Motor neuron (in vitro differentiated cells): Measurements from ENCODE around the gene SLC16A3. TPM values are rescaled to one million over a fixed set of nuclear protein-coding genes. Genes with fewer than 3 reads are reported as not detected.

Source experiments
- ATAC-seq, 8 experiments: fragments of 200-7000 bp; cut with Tn5 transposase; replicated peaks in 6 of 8; 2 replicates each; pipeline ENCODE4 v1.8.0; 2021; ENCODE audit warnings: mild to moderate bottlenecking in 8 of 8, moderate library complexity in 8 of 8
- H3K27ac ChIP-seq, 2 donors: fragments of 250-450 bp; sonication (Bioruptor Pico); 2 replicates each; pipeline ENCODE4 v1.9.0; 2021; ENCODE audit warnings: antibody characterized with exemption in 2 of 2, mild to moderate bottlenecking in 2 of 2, moderate library complexity in 1 of 2
- H3K4me1 ChIP-seq, 2 donors: fragments of 250-450 bp; sonication (Bioruptor Pico); replicated peaks in 1 of 2; 2 replicates each; pipeline ENCODE4 v1.6.1; 2021; ENCODE audit warnings: antibody characterized with exemption in 2 of 2, mild to moderate bottlenecking in 2 of 2, moderate library complexity in 1 of 2
- H3K4me3 ChIP-seq, 5 donors: fragments of 250-450 bp; sonication (Bioruptor Pico); 2 replicates each; pipeline ENCODE4 v1.9.0; 2021; ENCODE audit warnings: antibody characterized with exemption in 5 of 5, mild to moderate bottlenecking in 5 of 5, moderate library complexity in 4 of 5
- WGBS, 10 experiments: fragments of 450-650 bp; shearing (Covaris generic); methylation state at CpG; one replicate each; pipeline ENCODE4 v1.0.0; 2022; 5-methylcytosine and 5-hydroxymethylcytosine counted together
- in situ Hi-C, 9 experiments: fragments of 400-800 bp; cut with MboI; loops; one replicate each; pipeline ENCODE4 v1.15.0; 2021; ENCODE audit warnings: low sequenced_read_pairs in 9 of 9, low pct_unique_long_range_greater_than_20kb in 2 of 9; ENCODE audit not compliant: unreplicated experiment in 9 of 9
- total RNA-seq, 8 experiments: library from RNA; unstranded; fragments of 300-600 nt; gene quantifications; 2 replicates each; pipeline versions ENCODE4 v1.2.3 to v1.2.4, GENCODE V29; 2022

SLC16A3 gene
- total RNA-seq, 8 experiments from 2014 or later, result 7.6 to 117 (median 16.2) TPM

- Histone ChIP-seq H3K4me3 (peak overlapping the region; percentile 48 to 88 (median 50)), H3K4me1 (peaks cover 18 to 45% of the 10 kb centered on the region in 2 donors), H3K27ac (peak overlapping the region; percentile 25 to 80)
- 10 to 100% (median 41%) methylated on average over 1 to 5 of the region's 28 CpGs; no CpG with 5 or more reads in 4 of the 10 experiments for WGBS, 10 experiments
- peak in 5 of 8 experiments; percentile 0 to 3 (median 1) for ATAC-seq
- in situ Hi-C loops, result no loop called here
Measured at GRCh38 chr17:82229698-82230608, 1.1 kb downstream of the SLC16A3 start.

GRCh38 chr17:82230609-82231311 lies 1.9 kb downstream of the SLC16A3 start:
- H3K4me3 ChIP-seq, result peak overlapping the region; percentile 48 to 88 (median 50)
- no CpG with 5 or more reads among the region's 76 CpGs for WGBS, 10 experiments
- peak; percentile 43 to 72 (median 65) for ATAC-seq
- H3K27ac ChIP-seq, result peak overlapping the region; percentile 55 to 87
- in situ Hi-C loops, result no loop called here
- H3K4me1 ChIP-seq, result peaks cover 18 to 38% of the 10 kb centered on the region in 2 donors

- peak overlapping the region; percentile 55 to 87 for H3K27ac ChIP-seq
- peak in 3 of 8 experiments; percentile 3 to 52 (median 20) for ATAC-seq
- peak overlapping the region; percentile 48 to 88 (median 50) for H3K4me3 ChIP-seq
- in situ Hi-C loops, result no loop called here
- H3K4me1 ChIP-seq, result peaks cover 18 to 38% of the 10 kb centered on the region in 2 donors
- no CpG with 5 or more reads among the region's 18 CpGs for WGBS, 10 experiments
Measured at GRCh38 chr17:82231312-82231561, 2.4 kb downstream of the SLC16A3 start.

GRCh38 chr17:82231562-82232321 lies 2.9 kb downstream of the SLC16A3 start:
- Histone ChIP-seq H3K4me3 (peak overlapping the region; percentile 48 to 88 (median 50)), H3K4me1 (peaks cover 18 to 38% of the 10 kb centered on the region in 2 donors), H3K27ac (peak overlapping the region; percentile 55 to 87)
- in situ Hi-C loops, result no loop called here
- ATAC-seq, result peak; percentile 9 to 47 (median 33)
- WGBS, 10 experiments, result 0 to 83% methylated on average over 2 of the region's 42 CpGs; no CpG with 5 or more reads in 8 of the 10 experiments

GRCh38 chr17:82232322-82232820 lies 3.5 kb downstream of the SLC16A3 start:
- in situ Hi-C loops, result no loop called here
- Histone ChIP-seq H3K4me3 (peak overlapping the region in 4 of 5 donors; percentile 48 to 88 (median 67)), H3K4me1 (peaks cover 18 to 36% of the 10 kb centered on the region in 2 donors), H3K27ac (peak overlapping the region; percentile 55 to 87)
- no peak for ATAC-seq
- WGBS, 10 experiments, result 20 to 83% (median 70%) methylated on average over 1 to 6 of the region's 21 CpGs; no CpG with 5 or more reads in 7 of the 10 experiments

- H3K27ac ChIP-seq, result no peak overlapping the region
- in situ Hi-C loops, result no loop called here
- no peak for ATAC-seq
- WGBS, 10 experiments, result 66 to 100% (median 100%) methylated on average over 1 to 6 of the region's 21 CpGs; no CpG with 5 or more reads in 3 of the 10 experiments
- H3K4me3 ChIP-seq, result no peak overlapping the region
- H3K4me1 ChIP-seq, result peaks cover 15 to 34% of the 10 kb centered on the region in 2 donors
Measured at GRCh38 chr17:82232876-82233785, 4.3 kb downstream of the SLC16A3 start.

GRCh38 chr17:82234211-82235055 lies 5.6 kb downstream of the SLC16A3 start:
- ATAC-seq, result no peak
- peaks cover 15 to 39% of the 10 kb centered on the region in 2 donors for H3K4me1 ChIP-seq
- in situ Hi-C loops, result no loop called here
- whole genome bisulfite sequencing, 10 experiments, result 60 to 76% methylated on average over 2 to 6 of the region's 26 CpGs; no CpG with 5 or more reads in 8 of the 10 experiments
- H3K4me3 ChIP-seq, result no peak overlapping the region
- no peak overlapping the region for H3K27ac ChIP-seq

- no peak overlapping the region for H3K27ac ChIP-seq
- WGBS, 10 experiments, result 98% methylated on average over 7 of the region's 19 CpGs; no CpG with 5 or more reads in 9 of the 10 experiments
- in situ Hi-C loops, result no loop called here
- no peak for ATAC-seq
- no peak overlapping the region for H3K4me3 ChIP-seq
- peaks cover 11 to 35% of the 10 kb centered on the region in 2 donors for H3K4me1 ChIP-seq
Measured at GRCh38 chr17:82235056-82235774, 6.4 kb downstream of the SLC16A3 start.

GRCh38 chr17:82235775-82236141 lies 6.9 kb downstream of the SLC16A3 start:
- H3K4me1 ChIP-seq, result peaks cover 8 to 31% of the 10 kb centered on the region in 2 donors

GRCh38 chr17:82236142-82236971 lies 7.5 kb downstream of the SLC16A3 start:
- Histone ChIP-seq H3K4me1 (peaks cover 8 to 35% of the 10 kb centered on the region in 2 donors), H3K4me3 (no peak overlapping the region), H3K27ac (no peak overlapping the region)
- 17 to 84% (median 72%) methylated on average over 1 to 6 of the region's 44 CpGs; no CpG with 5 or more reads in 6 of the 10 experiments for WGBS, 10 experiments
- in situ Hi-C loops, result no loop called here
- peak in 7 of 8 experiments; percentile 0 to 26 (median 2) for ATAC-seq

More at GRCh38 chr17:82235775-82236141, 6.9 kb downstream of the SLC16A3 start:
- ATAC-seq, result no peak
- WGBS, 10 experiments, result 80 to 100% (median 93%) methylated on average over 1 to 7 of the region's 15 CpGs; no CpG with 5 or more reads in 6 of the 10 experiments
- Histone ChIP-seq H3K4me3 (no peak overlapping the region), H3K27ac (no peak overlapping the region)
- in situ Hi-C loops, result no loop called here
